GM12891 (cell line): ENCODE data around the gene FKBP3.

Experiments used
- POLR2A ChIP-seq: IDR thresholded peaks from 2 replicates; pipeline ENCODE4 v1.6.1; 2011; ENCODE audit warnings: low read depth, low read length, control low read depth
- POLR2AphosphoS5 ChIP-seq: IDR thresholded peaks from 2 replicates; pipeline ENCODE4 v1.6.1; 2011; ENCODE audit warnings: low read depth, low read length, control low read depth
- TAF1 ChIP-seq: IDR thresholded peaks from 2 replicates; pipeline ENCODE4 v1.6.1; 2011; ENCODE audit warnings: low read depth, low read length, control low read depth

GRCh38 chr14:45136399-45136798 is 2.1 kb upstream of the FKBP3 start:
- TF ChIP-seq TAF1 = no peak
- no peak for TF ChIP-seq POLR2A
- no peak for TF ChIP-seq POLR2AphosphoS5
